Measurements from ENCODE around the gene BCL6.

Gene BCL6

GRCh38 chr3:187737368-187738070 lies 7.7 kb downstream of the BCL6 start:
- ChIA-PET POLR2A (interaction anchor here (0.6 to 0.7 kb wide), 2 partner anchors 32 to 978 kb away, joined by 4 to 5 read pairs; no protein-coding TSS in a partner anchor), CTCF (interaction anchor here (0.8 to 11.9 kb wide), 21 partner anchors 7 to 1411 kb away, joined by 3 to 530 read pairs (median 6); partner anchors contain the start of gene BCL6)
- TF ChIP-seq, protein P1, sequence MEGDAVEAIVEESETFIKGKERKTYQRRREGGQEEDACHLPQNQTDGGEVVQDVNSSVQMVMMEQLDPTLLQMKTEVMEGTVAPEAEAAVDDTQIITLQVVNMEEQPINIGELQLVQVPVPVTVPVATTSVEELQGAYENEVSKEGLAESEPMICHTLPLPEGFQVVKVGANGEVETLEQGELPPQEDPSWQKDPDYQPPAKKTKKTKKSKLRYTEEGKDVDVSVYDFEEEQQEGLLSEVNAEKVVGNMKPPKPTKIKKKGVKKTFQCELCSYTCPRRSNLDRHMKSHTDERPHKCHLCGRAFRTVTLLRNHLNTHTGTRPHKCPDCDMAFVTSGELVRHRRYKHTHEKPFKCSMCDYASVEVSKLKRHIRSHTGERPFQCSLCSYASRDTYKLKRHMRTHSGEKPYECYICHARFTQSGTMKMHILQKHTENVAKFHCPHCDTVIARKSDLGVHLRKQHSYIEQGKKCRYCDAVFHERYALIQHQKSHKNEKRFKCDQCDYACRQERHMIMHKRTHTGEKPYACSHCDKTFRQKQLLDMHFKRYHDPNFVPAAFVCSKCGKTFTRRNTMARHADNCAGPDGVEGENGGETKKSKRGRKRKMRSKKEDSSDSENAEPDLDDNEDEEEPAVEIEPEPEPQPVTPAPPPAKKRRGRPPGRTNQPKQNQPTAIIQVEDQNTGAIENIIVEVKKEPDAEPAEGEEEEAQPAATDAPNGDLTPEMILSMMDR (IDR thresholded peaks at IDR 0.05; ENCODE audit: control extremely low read depth, extremely low read depth, low read depth, missing control alignments) = no peak
- no peak for DNase-seq (ENCODE audit: extremely low spot score)

DNA sequence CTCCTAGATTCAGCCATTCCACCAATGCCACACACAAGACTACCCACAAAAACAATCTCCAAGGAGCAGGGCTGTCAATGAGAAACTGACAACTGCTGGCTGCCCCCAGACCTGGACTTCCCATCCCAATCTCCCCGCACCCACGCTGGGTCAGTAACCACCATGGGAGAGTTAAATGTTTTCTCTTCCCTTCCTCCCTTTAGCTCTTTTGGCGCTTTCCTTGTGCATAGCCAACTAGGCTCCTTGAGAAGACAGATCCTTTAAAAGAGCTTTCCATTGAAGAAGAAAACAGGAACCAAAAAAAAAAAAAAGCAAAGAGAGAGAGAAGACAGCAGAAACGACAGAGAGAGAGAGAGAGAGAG lies 8.3 kb downstream of the BCL6 start:
- ChIA-PET CTCF (interaction anchor here (0.8 to 11.9 kb wide), 8 partner anchors 9 to 1412 kb away, joined by 3 to 530 read pairs (median 6); partner anchors contain the start of gene BCL6), POLR2A (interaction anchor here (0.6 to 0.7 kb wide), 2 partner anchors 32 to 978 kb away, joined by 4 to 5 read pairs; no protein-coding TSS in a partner anchor)
- TF ChIP-seq, protein P1 (IDR thresholded peaks at IDR 0.05; ENCODE audit: control extremely low read depth, extremely low read depth, low read depth, missing control alignments) = no peak
- no peak for DNase-seq (ENCODE audit: extremely low spot score)

- ChIA-PET POLR2A (interaction anchor here (0.7 kb wide), 1 partner anchor 31 kb away, joined by 5 read pairs; no protein-coding TSS in a partner anchor), CTCF (interaction anchor here (0.8 to 11.9 kb wide), 5 partner anchors 9 to 1410 kb away, joined by 3 to 530 read pairs (median 6); partner anchors contain the start of gene BCL6)
- TF ChIP-seq, protein P1 (IDR thresholded peaks at IDR 0.05; ENCODE audit: control extremely low read depth, extremely low read depth, low read depth, missing control alignments) = no peak
- no peak for DNase-seq (ENCODE audit: extremely low spot score)
Observed at GRCh38 chr3:187736418-187736871, 8.8 kb downstream of the BCL6 start.

DNA sequence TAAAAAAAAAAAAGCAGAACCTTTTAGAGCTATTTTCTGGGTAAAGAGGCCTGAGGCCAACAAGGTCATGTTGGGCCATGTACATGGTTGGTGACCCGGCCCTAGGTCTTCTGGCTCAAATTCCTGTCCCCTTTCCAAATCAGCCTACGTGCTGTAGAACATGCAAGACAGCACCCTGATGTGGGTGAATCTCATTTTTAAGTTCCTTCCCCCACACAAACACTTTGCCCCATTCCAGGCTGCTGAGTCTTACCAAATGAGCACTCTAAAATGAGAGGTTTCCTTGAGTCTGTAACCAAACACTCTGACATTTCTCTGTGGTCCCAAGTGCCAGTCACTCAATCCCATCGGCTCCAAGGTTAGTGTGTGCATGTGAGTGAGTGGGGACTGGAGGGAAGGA lies 9.4 kb downstream of the BCL6 start:
- ChIA-PET POLR2A (no interaction called here), CTCF (interaction anchor here (1.0 to 11.9 kb wide), 5 partner anchors 9 to 1410 kb away, joined by 4 to 530 read pairs (median 6); partner anchors contain the start of gene BCL6)
- no peak for DNase-seq (ENCODE audit: extremely low spot score)
- TF ChIP-seq, protein P1 (IDR thresholded peaks at IDR 0.05; ENCODE audit: control extremely low read depth, extremely low read depth, low read depth, missing control alignments) = no peak

- TF ChIP-seq, protein P1 (IDR thresholded peaks at IDR 0.05; ENCODE audit: control extremely low read depth, extremely low read depth, low read depth, missing control alignments) = no peak
- DNase-seq (ENCODE audit: extremely low spot score) = no peak
- POLR2A ChIA-PET = no interaction called here
- CTCF ChIA-PET = interaction anchor here (0.8 to 11.9 kb wide), 5 partner anchors 10 to 1411 kb away, joined by 3 to 530 read pairs (median 4); partner anchors contain the start of gene BCL6
Observed at GRCh38 chr3:187735383-187735782, 9.9 kb downstream of the BCL6 start.

DNA sequence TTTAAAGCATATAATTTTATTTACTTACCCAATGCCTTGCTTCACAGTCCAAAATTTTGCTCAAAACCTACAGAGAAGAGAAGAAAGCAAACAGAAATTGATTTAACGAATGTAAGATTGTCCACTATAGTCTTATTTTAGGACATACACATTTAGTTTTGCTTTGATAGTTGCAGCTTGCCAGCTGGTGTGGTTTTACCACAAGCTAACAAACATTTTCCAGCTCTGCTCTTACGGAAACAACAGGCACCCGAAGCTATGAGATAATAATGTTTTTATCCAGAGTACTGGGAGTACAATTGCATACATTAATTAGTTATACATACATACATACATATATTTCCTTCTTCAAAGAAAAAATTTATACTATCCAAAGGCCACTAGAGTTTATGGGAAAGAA lies 10.4 kb downstream of the BCL6 start:
- ChIA-PET POLR2A (no interaction called here), CTCF (interaction anchor here (0.8 to 11.9 kb wide), 6 partner anchors 11 to 1220 kb away, joined by 3 to 530 read pairs (median 4); partner anchors contain the start of gene BCL6)
- DNase-seq (ENCODE audit: extremely low spot score) = no peak
- TF ChIP-seq, protein P1 (IDR thresholded peaks at IDR 0.05; ENCODE audit: control extremely low read depth, extremely low read depth, low read depth, missing control alignments) = no peak
